SIG-M5 (cell line): Measurements from ENCODE around the gene RIN1.
A peak's percentile ranks its signal among the peaks of the same experiment; 100 is the strongest.

Experiments
- DNase-seq: peaks from one replicate; lab custom pipeline; 2025; lab: John Stamatoyannopoulos, UW

RIN1 gene

GRCh38 chr11:66294626-66295620 is 41.3 kb downstream of the RIN1 start:
- no peak for DNase-seq

- no peak for DNase-seq
Observed at GRCh38 chr11:66293777-66294625, 42.2 kb downstream of the RIN1 start.

DNA sequence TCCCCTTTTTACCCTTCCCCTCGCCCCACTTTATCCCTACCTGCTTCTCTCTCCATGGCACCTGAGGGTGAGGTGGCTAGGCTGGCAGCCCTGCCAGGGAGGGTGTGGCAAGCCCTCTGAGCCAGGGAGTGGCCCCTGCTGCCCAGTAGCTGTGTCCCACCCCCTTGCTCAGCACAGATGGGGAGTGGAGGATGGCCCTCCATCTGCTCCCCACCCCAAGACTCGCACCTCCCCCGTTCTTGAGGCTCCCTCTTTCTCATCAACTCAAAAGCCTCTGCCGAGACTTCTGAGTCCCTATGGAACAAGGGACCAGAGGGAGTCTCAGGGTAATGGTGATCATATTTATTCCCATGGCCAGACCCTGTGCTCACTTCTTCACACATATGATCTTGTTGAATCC is 42.9 kb downstream of the RIN1 start:
- DNase-seq, result no peak

DNA sequence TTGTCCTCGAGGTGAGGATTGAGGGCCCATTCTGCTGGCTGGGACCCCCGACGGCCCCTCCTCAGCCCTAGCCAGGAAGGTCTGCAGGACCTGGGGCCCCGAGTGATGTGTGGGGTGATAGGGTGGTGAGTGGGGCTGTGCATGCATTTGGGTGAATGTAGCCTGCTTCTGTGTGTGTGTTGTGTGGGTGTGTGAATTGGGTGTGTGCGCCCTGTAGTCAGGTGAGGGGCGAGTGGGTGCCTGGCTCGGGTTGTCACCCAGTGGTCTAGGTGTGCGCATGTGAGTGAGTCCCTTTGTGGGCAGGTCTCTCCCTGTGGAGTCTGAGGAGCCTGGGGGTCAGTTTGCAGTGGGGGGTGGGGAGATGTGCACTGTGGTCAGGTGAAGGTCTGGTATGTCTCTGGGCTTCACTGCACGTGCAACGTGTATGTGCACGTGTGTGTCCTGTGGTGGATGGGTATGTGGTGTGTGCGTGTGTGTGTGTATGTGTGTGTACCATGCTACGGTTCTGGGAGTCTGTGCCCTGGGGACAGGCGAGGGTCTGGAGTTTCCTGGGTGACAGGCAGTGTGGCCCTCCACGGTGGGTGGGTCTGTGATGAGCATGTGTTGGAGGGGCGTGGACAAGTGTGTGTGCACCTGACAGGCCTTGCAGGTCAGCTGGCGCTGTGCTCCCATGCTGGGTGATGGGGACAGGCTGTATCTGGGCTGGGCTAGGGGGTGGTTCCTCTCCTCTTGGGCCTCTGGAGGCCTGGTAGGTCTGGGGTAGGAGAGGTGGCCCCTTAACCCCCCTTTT is 43.5 kb downstream of the RIN1 start:
- DNase-seq, result no peak

DNA sequence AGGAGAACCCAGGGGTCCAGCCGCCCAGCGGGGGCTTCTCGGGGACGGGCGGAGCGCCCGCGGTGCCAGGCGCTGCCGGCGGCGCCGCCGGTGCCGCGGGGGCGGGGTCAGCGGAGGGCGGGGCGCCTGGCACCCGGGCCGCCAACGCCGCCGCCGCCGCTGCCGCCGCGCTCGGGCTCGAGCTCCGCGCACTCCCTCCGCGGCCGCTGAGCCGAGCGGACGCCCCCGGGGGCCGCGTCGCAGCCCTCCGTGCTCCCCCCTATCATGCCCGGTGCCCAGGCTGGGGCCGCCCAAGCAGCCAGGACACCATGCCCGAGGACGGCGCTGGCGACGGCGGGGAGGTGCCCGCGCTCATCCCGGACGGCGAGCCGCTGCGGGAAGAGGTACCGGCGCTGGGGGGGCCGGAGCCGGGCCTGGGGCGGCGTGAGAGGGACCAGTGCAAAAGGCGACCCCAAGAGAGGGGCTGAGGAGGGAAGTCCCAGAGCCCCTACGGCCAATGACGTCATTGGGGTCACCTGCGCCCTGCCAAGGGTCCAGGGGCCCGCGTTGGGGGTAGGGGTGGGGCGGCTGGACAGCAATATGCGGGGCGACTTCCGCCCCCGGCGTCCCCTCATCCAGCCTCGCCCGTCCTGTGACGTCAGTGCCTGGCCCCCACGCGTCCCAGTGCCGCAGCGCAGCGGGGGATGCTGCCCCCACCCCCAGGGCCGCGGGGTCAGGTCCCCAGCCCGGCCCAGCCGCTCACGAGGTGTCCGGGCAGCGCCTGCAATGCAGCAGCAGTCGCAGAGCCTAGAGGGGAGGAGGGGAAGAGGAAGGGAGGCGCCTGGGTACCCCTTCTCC is 44.3 kb downstream of the RIN1 start, which contains the start of gene TMEM151A:
TMEM151A (plus strand) TSS at position 189 of the 837 bp plus-strand sequence; CDS start at position 309, 120 bp downstream.
- DNase-seq, result no peak

DNA sequence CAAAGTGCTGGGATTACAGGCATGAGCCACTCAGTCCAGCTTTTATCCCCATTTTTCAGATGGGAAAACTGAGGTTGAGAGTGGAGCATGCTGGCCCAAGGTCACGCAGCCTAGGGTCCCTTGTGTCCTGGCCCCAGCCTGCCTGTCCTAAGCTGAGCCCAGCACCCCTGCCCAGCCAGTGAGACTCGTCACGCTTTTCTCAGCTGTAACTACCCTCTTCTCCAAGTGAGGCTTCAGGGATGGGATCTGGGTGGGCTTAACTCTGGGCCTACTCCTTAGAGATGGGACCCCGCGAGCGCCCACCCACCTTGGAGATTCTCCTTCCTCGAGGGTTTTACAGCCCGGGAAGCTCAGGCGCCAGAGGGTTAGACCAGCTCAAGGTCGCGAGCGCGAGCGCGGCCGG is 44.9 kb downstream of the RIN1 start:
- DNase-seq, result no peak

GRCh38 chr11:66290330-66290621 is 46.0 kb downstream of the RIN1 start:
- DNase-seq, result no peak

DNA sequence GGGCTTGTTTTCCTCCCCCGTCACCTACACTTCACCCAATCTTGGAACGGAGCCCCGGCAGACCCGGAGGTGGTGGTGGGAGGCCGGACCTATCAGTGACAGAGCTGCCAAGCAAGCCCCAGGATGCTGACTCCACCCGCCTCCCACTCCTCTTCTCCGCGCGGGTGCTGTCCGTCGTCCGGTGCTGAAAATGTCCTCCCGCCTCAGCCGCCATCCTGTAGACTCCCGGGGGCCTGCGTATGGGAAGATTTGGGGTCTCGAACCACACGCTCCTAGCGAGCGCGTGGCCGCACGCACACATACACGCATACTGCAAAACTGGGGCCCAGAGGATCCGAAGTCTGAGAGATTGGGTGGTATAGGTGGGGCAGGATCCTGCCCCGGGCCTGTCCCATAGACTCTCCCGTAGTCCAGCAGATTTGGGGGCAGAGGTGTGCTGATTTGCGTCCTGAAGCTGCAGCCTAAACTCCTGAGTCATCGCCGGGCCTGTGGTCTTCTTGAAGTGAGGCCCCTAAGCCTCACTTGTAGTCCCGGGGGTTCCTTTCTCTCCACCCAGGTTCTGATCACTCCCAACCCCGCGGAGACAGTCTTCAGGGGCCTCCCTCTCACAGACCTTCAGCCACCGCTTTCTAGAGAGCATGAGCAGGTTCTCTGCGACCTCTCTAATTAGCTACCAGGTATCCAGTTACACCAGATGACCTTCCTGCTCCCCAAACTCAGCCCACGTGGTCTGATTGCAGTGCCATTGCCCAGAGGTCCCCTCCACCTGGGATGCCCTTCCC is 46.5 kb downstream of the RIN1 start:
- DNase-seq, result peak; percentile 55

GRCh38 chr11:66288671-66289547 is 47.3 kb downstream of the RIN1 start, which contains the start of gene YIF1A:
Gene YIF1A (minus strand): TSS chr11:66289143. CDS start chr11:66288985, 158 bp downstream.
- peak; percentile 96 for DNase-seq

DNA sequence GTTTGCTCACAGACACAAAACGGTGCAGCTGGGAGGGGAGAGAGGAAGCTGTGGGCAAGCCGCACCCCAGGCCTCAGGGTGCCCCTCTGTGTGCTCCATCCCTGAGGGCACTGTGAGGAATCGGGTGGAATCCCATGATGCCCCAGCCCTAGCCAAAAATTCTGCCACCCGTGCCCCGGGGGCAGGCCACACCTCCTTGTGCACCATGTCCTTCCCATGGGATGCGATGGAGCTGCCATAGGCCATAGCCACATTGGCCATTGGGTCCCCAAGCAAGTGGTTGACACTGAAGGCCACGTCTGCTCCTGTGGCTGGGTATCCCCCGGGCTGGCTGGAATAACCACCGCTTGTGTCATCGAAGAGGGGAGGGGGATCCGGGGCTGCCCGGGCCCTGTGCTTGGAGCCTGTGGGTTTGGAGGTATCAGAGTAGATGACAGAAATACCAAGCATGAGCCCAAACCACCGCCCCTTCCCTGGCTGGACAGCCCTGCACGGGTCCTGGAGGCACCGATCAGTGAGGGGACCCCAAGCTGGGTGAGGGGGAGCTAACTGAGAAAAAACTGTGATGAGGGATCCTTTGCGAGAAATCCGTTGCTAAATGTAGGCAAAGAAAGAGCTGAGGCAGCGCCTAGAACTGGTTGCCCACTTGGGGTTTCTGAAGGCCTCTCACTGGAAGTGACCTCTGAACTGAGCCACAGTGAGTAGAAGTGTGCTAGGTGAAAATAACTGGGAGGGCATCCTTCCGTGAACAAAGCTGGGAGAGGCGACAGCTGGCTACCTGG is 48.2 kb downstream of the RIN1 start:
- no peak for DNase-seq

DNA sequence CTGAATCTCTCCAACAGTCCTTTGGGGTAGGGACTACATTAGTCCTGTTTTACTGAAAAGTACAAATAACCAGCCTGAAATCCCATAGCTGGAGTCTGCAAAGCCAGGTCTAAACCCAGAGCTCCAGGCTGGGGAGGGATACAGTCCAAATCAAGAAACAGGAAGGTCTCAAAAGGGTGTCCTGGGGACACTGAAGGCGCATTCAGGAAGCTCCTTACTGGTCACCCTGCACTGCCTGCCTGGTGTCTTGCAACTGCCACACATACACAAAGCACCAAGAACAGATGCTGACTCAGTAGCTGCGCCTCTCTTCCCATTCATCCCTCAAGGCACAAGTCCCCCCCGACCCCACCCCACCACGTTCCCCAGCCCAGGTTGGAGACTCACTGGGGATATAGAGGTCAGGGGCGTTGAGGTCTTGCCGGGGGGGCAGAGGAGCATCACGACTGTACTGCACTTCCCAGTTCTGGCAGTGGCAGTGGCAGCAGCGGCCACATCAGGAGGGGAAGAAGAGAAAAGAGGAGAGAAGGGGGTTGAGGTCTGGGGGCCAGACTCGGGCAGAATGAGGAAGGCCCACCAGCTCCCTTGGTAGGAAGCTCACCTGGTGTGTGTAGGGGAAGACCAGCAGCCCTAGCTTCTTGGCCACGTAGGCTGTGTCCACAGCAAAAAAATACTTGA is 48.9 kb downstream of the RIN1 start:
- no peak for DNase-seq

GRCh38 chr11:66286699-66287098 is 49.5 kb downstream of the RIN1 start:
- DNase-seq, result no peak

GRCh38 chr11:66285250-66285947 is 50.8 kb downstream of the RIN1 start:
- no peak for DNase-seq

DNA sequence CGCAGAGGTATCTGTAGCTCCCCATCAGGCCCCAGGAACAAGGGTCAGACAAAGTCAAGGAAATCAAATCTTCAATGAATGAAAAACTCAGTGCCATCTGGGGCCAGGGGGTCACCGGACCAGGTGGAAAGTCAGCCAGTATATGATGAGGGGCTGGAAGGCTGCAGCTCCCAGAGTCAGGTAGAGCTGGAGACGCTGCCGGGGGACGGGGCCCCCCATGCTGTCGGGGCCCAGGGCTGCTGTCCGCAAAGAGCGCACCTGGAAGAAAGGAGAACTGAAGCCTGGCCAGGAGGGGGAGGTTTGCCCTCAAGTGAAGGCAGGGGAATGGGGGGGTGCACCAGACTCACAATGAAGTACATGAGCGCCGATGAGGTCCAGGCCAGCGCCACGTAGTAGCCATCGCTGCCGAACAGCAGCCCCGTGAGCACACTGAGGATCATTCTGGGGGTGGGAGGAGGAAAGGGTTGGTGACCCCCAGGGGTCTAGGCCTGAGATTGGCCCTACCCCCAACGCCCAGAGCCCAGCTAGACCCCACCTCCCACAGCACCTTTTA is 51.6 kb downstream of the RIN1 start:
- no peak for DNase-seq

- no peak for DNase-seq
Observed at GRCh38 chr11:66283461-66284105, 52.7 kb downstream of the RIN1 start.
